Stimulated activated CD8-positive, alpha-beta memory T cell treated with anti-CD3 and anti-CD28 coated beads, Interleukin-7, amount 100 ng/mL, for 48 hours (primary cell): Measurements from ENCODE around the gene KRTAP12-2.
"Not testable (repeated sequence)": the region's sequence is repeated elsewhere in the genome, so short reads cannot be mapped to it uniquely, and the experiment has no call there.

Experiments
- DNase-seq, 2 donors: peaks; one replicate each; pipeline ENCODE4 v3.0.0-alpha.2; 2020; ENCODE audit warnings: low read depth in 1 of 2; ENCODE audit errors: extremely low read depth in 1 of 2

KRTAP12-2 gene

GRCh38 chr21:44686000-44686781, 19.5 kb upstream of the KRTAP12-2 start:
- DNase-seq = no peak

- not testable (repeated sequence) for DNase-seq
Measured at GRCh38 chr21:44685050-44685449, 18.3 kb upstream of the KRTAP12-2 start.

GRCh38 chr21:44684483-44684882, 17.8 kb upstream of the KRTAP12-2 start:
- no peak for DNase-seq

GRCh38 chr21:44684077-44684476, 17.4 kb upstream of the KRTAP12-2 start:
- no peak for DNase-seq

GRCh38 chr21:44682580-44683151, 15.9 kb upstream of the KRTAP12-2 start:
- no peak for DNase-seq

GRCh38 chr21:44681861-44682579, 15.3 kb upstream of the KRTAP12-2 start, which contains the start of gene KRTAP12-1:
KRTAP12-1 (minus strand) TSS chr21:44682163; CDS start chr21:44682123, 40 bp downstream.
- no peak for DNase-seq

- DNase-seq = no peak
Measured at GRCh38 chr21:44681152-44681551, 14.4 kb upstream of the KRTAP12-2 start.

GRCh38 chr21:44677881-44678280, 11.2 kb upstream of the KRTAP12-2 start:
- DNase-seq = no peak

- DNase-seq = no peak
Measured at GRCh38 chr21:44671911-44672310, 5.2 kb upstream of the KRTAP12-2 start.

- no peak for DNase-seq
Measured at GRCh38 chr21:44670642-44671432, 4.1 kb upstream of the KRTAP12-2 start.

GRCh38 chr21:44667612-44668011, 885 bp upstream of the KRTAP12-2 start:
- DNase-seq = no peak

GRCh38 chr21:44664691-44665090, 2.0 kb downstream of the KRTAP12-2 start:
- DNase-seq = no peak

- DNase-seq = not testable (repeated sequence)
Measured at GRCh38 chr21:44661567-44661966, 5.2 kb downstream of the KRTAP12-2 start.

GRCh38 chr21:44658913-44659595, 7.7 kb downstream of the KRTAP12-2 start:
- no peak for DNase-seq

- no peak for DNase-seq
Measured at GRCh38 chr21:44658541-44658910, 8.2 kb downstream of the KRTAP12-2 start.

- DNase-seq = no peak
Measured at GRCh38 chr21:44657635-44658540, 8.8 kb downstream of the KRTAP12-2 start, which contains the start of gene KRTAP12-3. KRTAP12-3 (plus strand) TSS chr21:44657932; CDS start chr21:44657980, 48 bp downstream.

- DNase-seq = no peak
Measured at GRCh38 chr21:44656868-44657267, 9.9 kb downstream of the KRTAP12-2 start.

- DNase-seq = no peak
Measured at GRCh38 chr21:44654576-44655175, 12.1 kb downstream of the KRTAP12-2 start, which contains the start of gene KRTAP12-4. KRTAP12-4 (minus strand) TSS chr21:44654659; CDS start chr21:44654614, 45 bp downstream.
